ENCODE results near the gene PRKCH. TPM values are rescaled to one million over a fixed set of nuclear protein-coding genes. Genes with fewer than 3 reads are reported as not detected.

PRKCH gene
- polyA plus RNA-seq, 4 donors = 5.9 to 17.3 (median 12.9) TPM

- peaks cover 0 to 5% (median 0%) of the 10 kb centered on the region in 3 donors for H3K4me1 ChIP-seq (ENCODE audit: control insufficient read depth in 3 of 3, insufficient read depth in 2 of 3, low read depth in 1 of 3, low read length in 2 of 3)
- DNase-seq (no peak), FAIRE-seq (no peak)
- H3K27ac ChIP-seq (ENCODE audit: low read depth in 1 of 3, low read length in 2 of 3) = peak overlapping the region in 1 of 3 donors; percentile 30
- H3K9me3 ChIP-seq (ENCODE audit: control insufficient read depth in 2 of 2, insufficient read depth in 1 of 2, low read depth in 1 of 2, low read length in 1 of 2) = no peaks in the 10 kb centered on the region
- 64 to 86% (median 73%) methylated on average over 4 of the region's 4 CpGs for WGBS, 3 donors
- H3K36me3 ChIP-seq (ENCODE audit: control insufficient read depth in 3 of 3, insufficient read depth in 2 of 3, low read depth in 1 of 3, low read length in 3 of 3) = no peaks in the 10 kb centered on the region
- no peak overlapping the region for H3K4me3 ChIP-seq (ENCODE audit: low read depth in 1 of 3, low read length in 3 of 3)
- H3K27me3 ChIP-seq (ENCODE audit: control insufficient read depth in 3 of 3, insufficient read depth in 3 of 3, low read length in 3 of 3) = no peaks in the 10 kb centered on the region
Observed at GRCh38 chr14:61387076-61387475, 65.7 kb downstream of the PRKCH start.

- Histone ChIP-seq H3K27me3 (ENCODE audit: control insufficient read depth in 3 of 3, insufficient read depth in 3 of 3, low read length in 3 of 3) (no peaks in the 10 kb centered on the region), H3K36me3 (ENCODE audit: control insufficient read depth in 3 of 3, insufficient read depth in 2 of 3, low read depth in 1 of 3, low read length in 3 of 3) (no peaks in the 10 kb centered on the region), H3K27ac (ENCODE audit: low read depth in 1 of 3, low read length in 2 of 3) (peak overlapping the region in 2 of 3 donors; percentile 71 to 76), H3K9me3 (ENCODE audit: control insufficient read depth in 2 of 2, insufficient read depth in 1 of 2, low read depth in 1 of 2, low read length in 1 of 2) (no peaks in the 10 kb centered on the region), H3K4me3 (ENCODE audit: low read depth in 1 of 3, low read length in 3 of 3) (peak overlapping the region in 1 of 3 donors; percentile 12), H3K4me1 (ENCODE audit: control insufficient read depth in 3 of 3, insufficient read depth in 2 of 3, low read depth in 1 of 3, low read length in 2 of 3) (peaks cover 0 to 5% (median 0%) of the 10 kb centered on the region in 3 donors)
- no peak for FAIRE-seq
- peak in 1 of 2 donors; percentile 18 for DNase-seq
- WGBS, 3 donors = 62 to 90% (median 70%) methylated on average over 7 of the region's 7 CpGs
Observed at GRCh38 chr14:61388173-61388975, 67.0 kb downstream of the PRKCH start.

GRCh38 chr14:61388976-61389576 is 67.7 kb downstream of the PRKCH start:
- WGBS, 3 donors = 74 to 80% (median 80%) methylated on average over 5 of the region's 5 CpGs
- no peak for DNase-seq
- Histone ChIP-seq H3K4me1 (ENCODE audit: control insufficient read depth in 3 of 3, insufficient read depth in 2 of 3, low read depth in 1 of 3, low read length in 2 of 3) (peaks cover 0 to 5% (median 0%) of the 10 kb centered on the region in 3 donors), H3K27me3 (ENCODE audit: control insufficient read depth in 3 of 3, insufficient read depth in 3 of 3, low read length in 3 of 3) (no peaks in the 10 kb centered on the region), H3K4me3 (ENCODE audit: low read depth in 1 of 3, low read length in 3 of 3) (no peak overlapping the region), H3K36me3 (ENCODE audit: control insufficient read depth in 3 of 3, insufficient read depth in 2 of 3, low read depth in 1 of 3, low read length in 3 of 3) (no peaks in the 10 kb centered on the region), H3K9me3 (ENCODE audit: control insufficient read depth in 2 of 2, insufficient read depth in 1 of 2, low read depth in 1 of 2, low read length in 1 of 2) (no peaks in the 10 kb centered on the region), H3K27ac (ENCODE audit: low read depth in 1 of 3, low read length in 2 of 3) (peak overlapping the region in 1 of 3 donors; percentile 62)
- FAIRE-seq = no peak

GRCh38 chr14:61391119-61391518 is 69.7 kb downstream of the PRKCH start:
- H3K36me3 ChIP-seq (ENCODE audit: control insufficient read depth in 3 of 3, insufficient read depth in 2 of 3, low read depth in 1 of 3, low read length in 3 of 3) = no peaks in the 10 kb centered on the region
- H3K9me3 ChIP-seq (ENCODE audit: control insufficient read depth in 2 of 2, insufficient read depth in 1 of 2, low read depth in 1 of 2, low read length in 1 of 2) = no peaks in the 10 kb centered on the region
- no peak for FAIRE-seq
- no peak overlapping the region for H3K4me3 ChIP-seq (ENCODE audit: low read depth in 1 of 3, low read length in 3 of 3)
- no peak overlapping the region for H3K27ac ChIP-seq (ENCODE audit: low read depth in 1 of 3, low read length in 2 of 3)
- peaks cover 0 to 3% (median 0%) of the 10 kb centered on the region in 3 donors for H3K4me1 ChIP-seq (ENCODE audit: control insufficient read depth in 3 of 3, insufficient read depth in 2 of 3, low read depth in 1 of 3, low read length in 2 of 3)
- 58 to 82% (median 70%) methylated on average over 3 of the region's 3 CpGs for WGBS, 3 donors
- no peaks in the 10 kb centered on the region for H3K27me3 ChIP-seq (ENCODE audit: control insufficient read depth in 3 of 3, insufficient read depth in 3 of 3, low read length in 3 of 3)
- no peak for DNase-seq

- H3K27me3 ChIP-seq (ENCODE audit: control insufficient read depth in 3 of 3, insufficient read depth in 3 of 3, low read length in 3 of 3) = no peaks in the 10 kb centered on the region
- H3K9me3 ChIP-seq (ENCODE audit: control insufficient read depth in 2 of 2, insufficient read depth in 1 of 2, low read depth in 1 of 2, low read length in 1 of 2) = no peaks in the 10 kb centered on the region
- H3K4me3 ChIP-seq (ENCODE audit: low read depth in 1 of 3, low read length in 3 of 3) = no peak overlapping the region
- DNase-seq (no peak), FAIRE-seq (no peak)
- H3K36me3 ChIP-seq (ENCODE audit: control insufficient read depth in 3 of 3, insufficient read depth in 2 of 3, low read depth in 1 of 3, low read length in 3 of 3) = no peaks in the 10 kb centered on the region
- H3K4me1 ChIP-seq (ENCODE audit: control insufficient read depth in 3 of 3, insufficient read depth in 2 of 3, low read depth in 1 of 3, low read length in 2 of 3) = peaks cover 0 to 2% (median 0%) of the 10 kb centered on the region in 3 donors
- 59 to 69% (median 59%) methylated on average over 1 of the region's 1 CpG for WGBS, 3 donors
- no peak overlapping the region for H3K27ac ChIP-seq (ENCODE audit: low read depth in 1 of 3, low read length in 2 of 3)
Observed at GRCh38 chr14:61392297-61392696, 70.9 kb downstream of the PRKCH start.

DNA sequence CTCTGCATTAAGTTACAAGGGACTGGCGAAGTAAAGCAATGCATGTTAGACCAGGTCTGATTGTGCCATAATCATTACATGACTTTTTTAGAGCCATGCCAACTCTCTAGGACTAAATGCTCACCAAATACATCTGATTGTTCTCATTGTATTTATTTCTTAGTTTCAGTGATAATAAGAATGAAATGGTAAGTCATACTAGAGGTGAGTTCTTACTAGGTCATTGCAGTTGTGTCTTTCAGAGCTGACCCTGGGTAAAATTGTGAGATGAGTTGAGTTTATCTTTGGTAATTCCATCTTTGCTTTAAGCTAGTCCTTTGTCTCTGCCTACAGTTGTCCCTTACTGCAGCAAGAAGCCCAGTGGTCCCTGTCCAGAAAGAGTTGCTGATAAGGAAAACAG is 73.2 kb downstream of the PRKCH start:
- H3K27ac ChIP-seq (ENCODE audit: low read depth in 1 of 3, low read length in 2 of 3) = no peak overlapping the region
- H3K27me3 ChIP-seq (ENCODE audit: control insufficient read depth in 3 of 3, insufficient read depth in 3 of 3, low read length in 3 of 3) = no peaks in the 10 kb centered on the region
- WGBS, 3 donors = 91 to 100% (median 98%) methylated on average over 1 of the region's 1 CpG
- H3K9me3 ChIP-seq (ENCODE audit: control insufficient read depth in 2 of 2, insufficient read depth in 1 of 2, low read depth in 1 of 2, low read length in 1 of 2) = no peaks in the 10 kb centered on the region
- H3K36me3 ChIP-seq (ENCODE audit: control insufficient read depth in 3 of 3, insufficient read depth in 2 of 3, low read depth in 1 of 3, low read length in 3 of 3) = no peaks in the 10 kb centered on the region
- no peak overlapping the region for H3K4me3 ChIP-seq (ENCODE audit: low read depth in 1 of 3, low read length in 3 of 3)
- DNase-seq (no peak), FAIRE-seq (no peak)
- H3K4me1 ChIP-seq (ENCODE audit: control insufficient read depth in 3 of 3, insufficient read depth in 2 of 3, low read depth in 1 of 3, low read length in 2 of 3) = no peaks in the 10 kb centered on the region

- 65 to 76% (median 69%) methylated on average over 6 of the region's 6 CpGs for WGBS, 3 donors
- no peak for FAIRE-seq
- Histone ChIP-seq H3K27ac (ENCODE audit: low read depth in 1 of 3, low read length in 2 of 3) (no peak overlapping the region), H3K27me3 (ENCODE audit: control insufficient read depth in 3 of 3, insufficient read depth in 3 of 3, low read length in 3 of 3) (no peaks in the 10 kb centered on the region), H3K4me1 (ENCODE audit: control insufficient read depth in 3 of 3, insufficient read depth in 2 of 3, low read depth in 1 of 3, low read length in 2 of 3) (no peaks in the 10 kb centered on the region), H3K9me3 (ENCODE audit: control insufficient read depth in 2 of 2, insufficient read depth in 1 of 2, low read depth in 1 of 2, low read length in 1 of 2) (no peaks in the 10 kb centered on the region), H3K4me3 (ENCODE audit: low read depth in 1 of 3, low read length in 3 of 3) (no peak overlapping the region), H3K36me3 (ENCODE audit: control insufficient read depth in 3 of 3, insufficient read depth in 2 of 3, low read depth in 1 of 3, low read length in 3 of 3) (no peaks in the 10 kb centered on the region)
- no peak for DNase-seq
Observed at GRCh38 chr14:61395115-61395725, 73.8 kb downstream of the PRKCH start.

DNA sequence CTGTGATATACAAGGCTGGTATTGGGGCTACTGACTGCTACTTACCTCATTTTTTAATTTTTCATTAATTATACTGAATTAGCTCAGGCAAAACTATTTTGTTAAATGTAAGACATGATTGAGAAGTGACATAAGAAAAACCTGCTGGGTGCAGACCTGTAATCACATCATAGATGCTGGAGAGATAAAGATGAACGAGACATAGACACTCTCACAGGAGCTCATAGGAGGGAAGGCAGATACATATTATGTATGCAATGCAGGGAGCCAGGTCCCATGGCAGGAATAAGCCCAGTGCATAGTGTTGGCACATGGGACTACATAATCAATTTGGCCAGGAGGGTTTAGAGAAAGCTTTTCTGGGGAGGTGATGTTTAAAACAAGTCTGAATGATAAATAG is 74.9 kb downstream of the PRKCH start:
- H3K27ac ChIP-seq (ENCODE audit: low read depth in 1 of 3, low read length in 2 of 3) = no peak overlapping the region
- DNase-seq (no peak), FAIRE-seq (no peak)
- no peaks in the 10 kb centered on the region for H3K9me3 ChIP-seq (ENCODE audit: control insufficient read depth in 2 of 2, insufficient read depth in 1 of 2, low read depth in 1 of 2, low read length in 1 of 2)
- H3K27me3 ChIP-seq (ENCODE audit: control insufficient read depth in 3 of 3, insufficient read depth in 3 of 3, low read length in 3 of 3) = no peaks in the 10 kb centered on the region
- WGBS, 3 donors = 52 to 71% (median 63%) methylated on average over 1 of the region's 1 CpG
- no peak overlapping the region for H3K4me3 ChIP-seq (ENCODE audit: low read depth in 1 of 3, low read length in 3 of 3)
- no peaks in the 10 kb centered on the region for H3K36me3 ChIP-seq (ENCODE audit: control insufficient read depth in 3 of 3, insufficient read depth in 2 of 3, low read depth in 1 of 3, low read length in 3 of 3)
- no peaks in the 10 kb centered on the region for H3K4me1 ChIP-seq (ENCODE audit: control insufficient read depth in 3 of 3, insufficient read depth in 2 of 3, low read depth in 1 of 3, low read length in 2 of 3)

Measured in small intestine (tissue), 7 donors.